HCT116 (cell line): ENCODE measurements around the gene SLC52A3. TPM values are rescaled to one million over a fixed set of nuclear protein-coding genes. Genes with fewer than 3 reads are reported as not detected.

ENCODE experiments used
- ATAC-seq: fragments of 200-7000 bp; cut with Tn5 transposase; 2 replicates; pipeline ENCODE4 v1.9.1; 2020; ENCODE audit warnings: mild to moderate bottlenecking, moderate library complexity
- BruUV-seq: library from RNA; stranded (reverse); fragments of 400-500 nt; replicated peaks from 2 replicates; lab custom pipeline; 2021; lab: Mats Ljungman, UMichigan
- CTCF ChIA-PET: fragments of 300-600 bp; sonication (Branson Sonifier 250); formaldehyde crosslinking; loops from one replicate; lab custom pipeline; 2021; ENCODE audit warnings: antibody characterized with exemption; lab: Charles Lee
- POLR2A ChIA-PET: fragments of 300-600, 350-600 bp; sonication (Branson Sonifier 250); formaldehyde crosslinking; loops from one replicate; lab custom pipeline; 2021; ENCODE audit warnings: antibody characterized with exemption; lab: Charles Lee
- RAD21 ChIA-PET, 2 experiments: fragments of 300-600 bp; sonication (Branson Sonifier 250); formaldehyde crosslinking; loops; one replicate each; lab custom pipeline; 2023; ENCODE audit warnings: low total read pairs in 2 of 2; ENCODE audit not compliant: uncharacterized antibody in 2 of 2, unreplicated experiment in 2 of 2, low non-redundant PET in 1 of 2; lab: Charles Lee
- DNase-seq: peaks from one replicate; pipeline ENCODE4 v3.0.0-alpha.2; 2010; ENCODE audit warnings: low read depth, low spot score
- H2AFZ ChIP-seq: fragments of 200-600 bp; shearing (Covaris generic), sonication (generic); 2 replicates; pipeline ENCODE4 v1.6.1; 2017; ENCODE audit warnings: low read depth, mixed run types, mixed read lengths, antibody characterized with exemption, low read length; ENCODE audit not compliant: poor library complexity, severe bottlenecking
- H3K27ac ChIP-seq: 2 replicates; pipeline ENCODE4 v1.5.1; 2012; ENCODE audit warnings: low read depth, low read length
- H3K27me3 ChIP-seq: fragments of 200-600 bp; sonication (generic); 2 replicates; pipeline ENCODE4 v1.6.1; 2016; ENCODE audit warnings: mixed run types, low read length, mixed read lengths; ENCODE audit not compliant: insufficient read depth
- H3K36me3 ChIP-seq, 2 experiments: fragments of 200-500 bp in 1 of 2; fragments of 200-600 bp in 1 of 2; sonication (Bioruptor generic) in 1 of 2; sonication (generic) in 1 of 2; 2 replicates each; pipeline versions ENCODE4 v1.5.1 to v1.6.1; 2014 to 2016; ENCODE audit warnings: low read length in 2 of 2, inconsistent platforms in 1 of 2, mixed read lengths in 1 of 2, mixed run types in 1 of 2; ENCODE audit not compliant: insufficient read depth in 2 of 2, control insufficient read depth in 1 of 2
- H3K4me1 ChIP-seq, 2 experiments: fragments of 200-600 bp in 1 of 2; sonication (generic) in 1 of 2; 2 replicates each; pipeline versions ENCODE4 v1.5.1 to v1.6.1; 2012 to 2017; ENCODE audit warnings: low read length in 2 of 2, inconsistent platforms in 1 of 2, mild to moderate bottlenecking in 1 of 2, mixed read lengths in 1 of 2, mixed run types in 1 of 2, moderate library complexity in 1 of 2; ENCODE audit not compliant: insufficient read depth in 2 of 2, control insufficient read depth in 1 of 2
- H3K4me2 ChIP-seq: fragments of 200-600 bp; sonication (generic); 2 replicates; pipeline ENCODE4 v1.6.1; 2017; ENCODE audit warnings: mixed run types, low read length, mixed read lengths
- H3K4me3 ChIP-seq, 2 experiments: fragments of 200-600 bp in 1 of 2; sonication (generic) in 1 of 2; replicated peaks in 1 of 2; 2 replicates each; pipeline ENCODE4 v1.5.1; 2011 to 2016; ENCODE audit warnings: low read length in 2 of 2, control low read depth in 1 of 2, low read depth in 1 of 2, mild to moderate bottlenecking in 1 of 2, mixed read lengths in 1 of 2, mixed run types in 1 of 2
- H3K79me2 ChIP-seq: fragments of 200-600 bp; sonication (generic); 2 replicates; pipeline ENCODE4 v1.6.1; 2017; ENCODE audit warnings: mild to moderate bottlenecking, mixed run types, low read length, moderate library complexity, mixed read lengths; ENCODE audit not compliant: insufficient read depth
- H3K9ac ChIP-seq: fragments of 200-600 bp; sonication (generic); 2 replicates; pipeline ENCODE4 v1.6.1; 2016; ENCODE audit warnings: low read length, mixed read lengths
- H3K9me2 ChIP-seq: fragments of 200-600 bp; sonication (generic), shearing (Covaris generic); 2 replicates; pipeline ENCODE4 v1.6.1; 2017; ENCODE audit warnings: mixed run types, mild to moderate bottlenecking, moderate library complexity; ENCODE audit not compliant: insufficient read depth
- H3K9me3 ChIP-seq, 2 experiments: fragments of 200-500 bp in 1 of 2; fragments of 200-600 bp in 1 of 2; sonication (Bioruptor generic) in 1 of 2; sonication (generic) in 1 of 2; 2 replicates each; pipeline ENCODE4 v1.6.1; 2014 to 2017; ENCODE audit warnings: low read length in 2 of 2, mixed read lengths in 2 of 2, inconsistent platforms in 1 of 2, low read depth in 1 of 2, mild to moderate bottlenecking in 1 of 2, mixed run types in 1 of 2, moderate library complexity in 1 of 2; ENCODE audit not compliant: control insufficient read depth in 1 of 2, insufficient read depth in 1 of 2
- H4K20me1 ChIP-seq: fragments of 200-600 bp; sonication (generic), shearing (Covaris generic); 2 replicates; pipeline ENCODE4 v1.6.1; 2017; ENCODE audit warnings: mixed run types, mild to moderate bottlenecking, moderate library complexity; ENCODE audit not compliant: insufficient read depth
- CBX3 ChIP-seq: IDR thresholded peaks from 2 replicates; pipeline ENCODE4 v1.6.1; 2012; ENCODE audit warnings: low read depth
- CEBPB ChIP-seq: IDR thresholded peaks from 2 replicates; pipeline ENCODE4 v1.6.1; 2012; ENCODE audit warnings: low read depth
- EGR1 ChIP-seq: IDR thresholded peaks from 2 replicates; pipeline ENCODE4 v1.6.1; 2012; ENCODE audit warnings: low read depth
- ELF1 ChIP-seq: IDR thresholded peaks from 2 replicates; pipeline ENCODE4 v1.6.1; 2012; ENCODE audit warnings: low read depth, borderline replicate concordance
- EZH2phosphoT487 ChIP-seq: fragments of 200-600 bp; IDR thresholded peaks from 2 replicates; pipeline ENCODE4 v1.6.1; 2018; ENCODE audit warnings: antibody characterized with exemption, borderline replicate concordance
- JUND ChIP-seq: IDR thresholded peaks from 2 replicates; pipeline ENCODE4 v1.6.1; 2012
- POLR2A ChIP-seq: IDR thresholded peaks from 2 replicates; pipeline ENCODE4 v1.7.0; 2011; ENCODE audit warnings: borderline replicate concordance; ENCODE audit not compliant: insufficient read depth, insufficient read length; ENCODE audit errors: extremely low read depth
- POLR2AphosphoS5 ChIP-seq: IDR thresholded peaks from 2 replicates; pipeline ENCODE4 v1.6.1; 2011; ENCODE audit warnings: mild to moderate bottlenecking, low read depth, low read length, moderate library complexity
- SIN3A ChIP-seq: IDR thresholded peaks from 2 replicates; pipeline ENCODE4 v1.6.1; 2012; ENCODE audit warnings: low read depth
- SP1 ChIP-seq: IDR thresholded peaks from 2 replicates; pipeline ENCODE4 v1.6.1; 2012; ENCODE audit warnings: low read depth
- SRF ChIP-seq: IDR thresholded peaks from 2 replicates; pipeline ENCODE4 v1.6.1; 2012; ENCODE audit warnings: low read depth
- TCF7L2 ChIP-seq: IDR thresholded peaks from 2 replicates; pipeline ENCODE4 v1.7.0; 2011; ENCODE audit warnings: borderline replicate concordance, inconsistent platforms; ENCODE audit not compliant: insufficient read depth, insufficient read length; ENCODE audit errors: extremely low read depth
- YY1 ChIP-seq: IDR thresholded peaks from 2 replicates; pipeline ENCODE4 v1.6.1; 2011; ENCODE audit warnings: low read length, low read depth, moderate library complexity, mild to moderate bottlenecking; ENCODE audit not compliant: insufficient replicate concordance; ENCODE audit errors: extremely low read depth
- ZFX ChIP-seq: fragments of 450-650 bp; IDR thresholded peaks from 2 replicates; pipeline ENCODE4 v1.6.1; 2017
- ZNF274 ChIP-seq: fragments of 200-500 bp; sonication (Bioruptor generic); IDR thresholded peaks from 2 replicates; pipeline ENCODE4 v1.6.1; 2014; ENCODE audit warnings: mild to moderate bottlenecking, low read depth, low read length, inconsistent platforms
- intact Hi-C: fragments of 100-400 bp; cut with micrococcal nuclease; formaldehyde crosslinking; loops from 2 replicates; pipeline ENCODE4 v1.10.0; 2022
- total RNA-seq: library from RNA; stranded (reverse); gene quantifications from one replicate; pipeline ENCODE4 v1.2.1, GENCODE V29; 2021; ENCODE audit not compliant: unreplicated experiment
- TF ChIP-seq, protein P1 (sequence below): IDR thresholded peaks from 2 replicates; pipeline ENCODE4 v1.6.1; 2012
- TF ChIP-seq, protein P2 (sequence below): IDR thresholded peaks from 2 replicates; pipeline ENCODE4 v1.6.1; 2012; ENCODE audit warnings: low read depth
- TF ChIP-seq, protein P3 (sequence below): IDR thresholded peaks from 2 replicates; pipeline ENCODE4 v1.6.1; 2012
- TF ChIP-seq, protein P4 (sequence below), 3 experiments: fragments of 200-600 bp in 1 of 3; sonication (generic) in 1 of 3; IDR thresholded peaks in 2 of 3; conservative IDR thresholded peaks in 1 of 3; 2 replicates each; pipeline ENCODE4 v1.5.1; 2012 to 2017; ENCODE audit warnings: low read depth in 2 of 3, low read length in 2 of 3, antibody characterized with exemption in 1 of 3, borderline replicate concordance in 1 of 3, control low read depth in 1 of 3, mild to moderate bottlenecking in 1 of 3, mixed read lengths in 1 of 3, mixed run types in 1 of 3, moderate library complexity in 1 of 3; ENCODE audit not compliant: insufficient read depth in 1 of 3
- TF ChIP-seq, protein P5 (sequence below): IDR thresholded peaks from 2 replicates; pipeline ENCODE4 v1.6.1; 2011; ENCODE audit warnings: mild to moderate bottlenecking, low read length, moderate library complexity; ENCODE audit not compliant: insufficient replicate concordance; ENCODE audit errors: extremely low read depth

Gene SLC52A3
- total RNA-seq, 1 experiment from 2014 or later: 10.2 TPM

DNA sequence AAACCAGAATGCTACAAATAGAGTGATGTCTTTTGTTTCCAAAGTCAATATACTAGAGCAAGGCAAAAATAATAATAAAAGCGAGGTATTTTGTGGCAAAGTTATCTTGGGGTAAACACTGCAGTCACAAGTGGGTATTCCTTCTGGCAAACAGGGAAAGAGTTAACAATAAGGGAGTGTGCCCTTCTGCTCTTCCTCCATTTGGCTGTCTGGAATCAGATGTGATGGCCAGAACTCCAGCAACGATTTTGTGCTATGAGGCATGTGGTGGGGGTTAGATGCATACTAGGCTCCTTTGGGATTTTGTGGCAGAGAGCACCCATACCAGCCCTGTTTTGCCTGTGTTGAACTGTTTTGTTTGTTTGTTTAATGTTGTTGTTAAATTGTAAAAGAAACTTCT is 2.4 kb upstream of the SLC52A3 start:
- H3K9me2 ChIP-seq: no peaks in the 10 kb centered on the region

More for the DNA sequence above, 2.4 kb upstream of the SLC52A3 start:
- Histone ChIP-seq H3K27me3 (no peaks in the 10 kb centered on the region), H3K4me1 (peaks cover 9 to 32% of the 10 kb centered on the region in 2 experiments; a peak in 3 of 4 replicates), H3K4me2 (no peak overlapping the region), H3K27ac (no peak overlapping the region), H3K4me3 (no peak overlapping the region), H3K79me2 (no peaks in the 10 kb centered on the region), H3K9ac (no peak overlapping the region), H4K20me1 (no peaks in the 10 kb centered on the region), H2AFZ (no peak overlapping the region)
- ChIA-PET CTCF (interaction anchor here (0.7 kb wide), 1 partner anchor 186 kb away, joined by 4 read pairs; no protein-coding TSS in a partner anchor), POLR2A (no interaction called here), RAD21 (no interaction called here)
- intact Hi-C loops: no loop called here
- no TSS peak for BruUV-seq
- no peak for DNase-seq
- TF ChIP-seq YY1 (no peak), CEBPB (no peak), SP1 (no peak), TCF7L2 (no peak), POLR2AphosphoS5 (no peak), SIN3A (no peak), ZFX (no peak), EZH2phosphoT487 (no peak), CBX3 (no peak), JUND (no peak), ELF1 (no peak), ZNF274 (no peak), POLR2A (no peak), SRF (no peak), EGR1 (no peak)
- TF ChIP-seq, protein P1, sequence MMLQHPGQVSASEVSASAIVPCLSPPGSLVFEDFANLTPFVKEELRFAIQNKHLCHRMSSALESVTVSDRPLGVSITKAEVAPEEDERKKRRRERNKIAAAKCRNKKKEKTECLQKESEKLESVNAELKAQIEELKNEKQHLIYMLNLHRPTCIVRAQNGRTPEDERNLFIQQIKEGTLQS: no peak
- TF ChIP-seq, protein P2, sequence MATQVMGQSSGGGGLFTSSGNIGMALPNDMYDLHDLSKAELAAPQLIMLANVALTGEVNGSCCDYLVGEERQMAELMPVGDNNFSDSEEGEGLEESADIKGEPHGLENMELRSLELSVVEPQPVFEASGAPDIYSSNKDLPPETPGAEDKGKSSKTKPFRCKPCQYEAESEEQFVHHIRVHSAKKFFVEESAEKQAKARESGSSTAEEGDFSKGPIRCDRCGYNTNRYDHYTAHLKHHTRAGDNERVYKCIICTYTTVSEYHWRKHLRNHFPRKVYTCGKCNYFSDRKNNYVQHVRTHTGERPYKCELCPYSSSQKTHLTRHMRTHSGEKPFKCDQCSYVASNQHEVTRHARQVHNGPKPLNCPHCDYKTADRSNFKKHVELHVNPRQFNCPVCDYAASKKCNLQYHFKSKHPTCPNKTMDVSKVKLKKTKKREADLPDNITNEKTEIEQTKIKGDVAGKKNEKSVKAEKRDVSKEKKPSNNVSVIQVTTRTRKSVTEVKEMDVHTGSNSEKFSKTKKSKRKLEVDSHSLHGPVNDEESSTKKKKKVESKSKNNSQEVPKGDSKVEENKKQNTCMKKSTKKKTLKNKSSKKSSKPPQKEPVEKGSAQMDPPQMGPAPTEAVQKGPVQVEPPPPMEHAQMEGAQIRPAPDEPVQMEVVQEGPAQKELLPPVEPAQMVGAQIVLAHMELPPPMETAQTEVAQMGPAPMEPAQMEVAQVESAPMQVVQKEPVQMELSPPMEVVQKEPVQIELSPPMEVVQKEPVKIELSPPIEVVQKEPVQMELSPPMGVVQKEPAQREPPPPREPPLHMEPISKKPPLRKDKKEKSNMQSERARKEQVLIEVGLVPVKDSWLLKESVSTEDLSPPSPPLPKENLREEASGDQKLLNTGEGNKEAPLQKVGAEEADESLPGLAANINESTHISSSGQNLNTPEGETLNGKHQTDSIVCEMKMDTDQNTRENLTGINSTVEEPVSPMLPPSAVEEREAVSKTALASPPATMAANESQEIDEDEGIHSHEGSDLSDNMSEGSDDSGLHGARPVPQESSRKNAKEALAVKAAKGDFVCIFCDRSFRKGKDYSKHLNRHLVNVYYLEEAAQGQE: no peak
- TF ChIP-seq, protein P3, sequence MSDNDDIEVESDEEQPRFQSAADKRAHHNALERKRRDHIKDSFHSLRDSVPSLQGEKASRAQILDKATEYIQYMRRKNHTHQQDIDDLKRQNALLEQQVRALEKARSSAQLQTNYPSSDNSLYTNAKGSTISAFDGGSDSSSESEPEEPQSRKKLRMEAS: no peak
- TF ChIP-seq, protein P4, sequence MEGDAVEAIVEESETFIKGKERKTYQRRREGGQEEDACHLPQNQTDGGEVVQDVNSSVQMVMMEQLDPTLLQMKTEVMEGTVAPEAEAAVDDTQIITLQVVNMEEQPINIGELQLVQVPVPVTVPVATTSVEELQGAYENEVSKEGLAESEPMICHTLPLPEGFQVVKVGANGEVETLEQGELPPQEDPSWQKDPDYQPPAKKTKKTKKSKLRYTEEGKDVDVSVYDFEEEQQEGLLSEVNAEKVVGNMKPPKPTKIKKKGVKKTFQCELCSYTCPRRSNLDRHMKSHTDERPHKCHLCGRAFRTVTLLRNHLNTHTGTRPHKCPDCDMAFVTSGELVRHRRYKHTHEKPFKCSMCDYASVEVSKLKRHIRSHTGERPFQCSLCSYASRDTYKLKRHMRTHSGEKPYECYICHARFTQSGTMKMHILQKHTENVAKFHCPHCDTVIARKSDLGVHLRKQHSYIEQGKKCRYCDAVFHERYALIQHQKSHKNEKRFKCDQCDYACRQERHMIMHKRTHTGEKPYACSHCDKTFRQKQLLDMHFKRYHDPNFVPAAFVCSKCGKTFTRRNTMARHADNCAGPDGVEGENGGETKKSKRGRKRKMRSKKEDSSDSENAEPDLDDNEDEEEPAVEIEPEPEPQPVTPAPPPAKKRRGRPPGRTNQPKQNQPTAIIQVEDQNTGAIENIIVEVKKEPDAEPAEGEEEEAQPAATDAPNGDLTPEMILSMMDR (IDR thresholded peaks at IDR 0.05 in 2 of 3, conservative IDR thresholded peaks at IDR 0.05 in 1 of 3; ENCODE audit: borderline replicate concordance in 1 of 3, insufficient read depth in 1 of 3, low read depth in 2 of 3, low read length in 2 of 3): no peak
- TF ChIP-seq, protein P5, sequence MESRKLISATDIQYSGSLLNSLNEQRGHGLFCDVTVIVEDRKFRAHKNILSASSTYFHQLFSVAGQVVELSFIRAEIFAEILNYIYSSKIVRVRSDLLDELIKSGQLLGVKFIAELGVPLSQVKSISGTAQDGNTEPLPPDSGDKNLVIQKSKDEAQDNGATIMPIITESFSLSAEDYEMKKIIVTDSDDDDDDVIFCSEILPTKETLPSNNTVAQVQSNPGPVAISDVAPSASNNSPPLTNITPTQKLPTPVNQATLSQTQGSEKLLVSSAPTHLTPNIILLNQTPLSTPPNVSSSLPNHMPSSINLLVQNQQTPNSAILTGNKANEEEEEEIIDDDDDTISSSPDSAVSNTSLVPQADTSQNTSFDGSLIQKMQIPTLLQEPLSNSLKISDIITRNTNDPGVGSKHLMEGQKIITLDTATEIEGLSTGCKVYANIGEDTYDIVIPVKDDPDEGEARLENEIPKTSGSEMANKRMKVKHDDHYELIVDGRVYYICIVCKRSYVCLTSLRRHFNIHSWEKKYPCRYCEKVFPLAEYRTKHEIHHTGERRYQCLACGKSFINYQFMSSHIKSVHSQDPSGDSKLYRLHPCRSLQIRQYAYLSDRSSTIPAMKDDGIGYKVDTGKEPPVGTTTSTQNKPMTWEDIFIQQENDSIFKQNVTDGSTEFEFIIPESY: no peak
- TF ChIP-seq, all 23 proteins: peak for 0
- Histone ChIP-seq H3K36me3 (no peaks in the 10 kb centered on the region), H3K9me3 (no peaks in the 10 kb centered on the region)
- ATAC-seq: no peak
